SHP77 (cell line): ENCODE measurements around the gene PXDN.
"Not testable (repeated sequence)": the region's sequence is repeated elsewhere in the genome, so short reads cannot be mapped to it uniquely, and the experiment has no call there.

Experiments used
- DNase-seq, 2 experiments: peaks; one replicate each; lab custom pipeline; 2025; lab: John Stamatoyannopoulos, UW

Gene PXDN, protein sequence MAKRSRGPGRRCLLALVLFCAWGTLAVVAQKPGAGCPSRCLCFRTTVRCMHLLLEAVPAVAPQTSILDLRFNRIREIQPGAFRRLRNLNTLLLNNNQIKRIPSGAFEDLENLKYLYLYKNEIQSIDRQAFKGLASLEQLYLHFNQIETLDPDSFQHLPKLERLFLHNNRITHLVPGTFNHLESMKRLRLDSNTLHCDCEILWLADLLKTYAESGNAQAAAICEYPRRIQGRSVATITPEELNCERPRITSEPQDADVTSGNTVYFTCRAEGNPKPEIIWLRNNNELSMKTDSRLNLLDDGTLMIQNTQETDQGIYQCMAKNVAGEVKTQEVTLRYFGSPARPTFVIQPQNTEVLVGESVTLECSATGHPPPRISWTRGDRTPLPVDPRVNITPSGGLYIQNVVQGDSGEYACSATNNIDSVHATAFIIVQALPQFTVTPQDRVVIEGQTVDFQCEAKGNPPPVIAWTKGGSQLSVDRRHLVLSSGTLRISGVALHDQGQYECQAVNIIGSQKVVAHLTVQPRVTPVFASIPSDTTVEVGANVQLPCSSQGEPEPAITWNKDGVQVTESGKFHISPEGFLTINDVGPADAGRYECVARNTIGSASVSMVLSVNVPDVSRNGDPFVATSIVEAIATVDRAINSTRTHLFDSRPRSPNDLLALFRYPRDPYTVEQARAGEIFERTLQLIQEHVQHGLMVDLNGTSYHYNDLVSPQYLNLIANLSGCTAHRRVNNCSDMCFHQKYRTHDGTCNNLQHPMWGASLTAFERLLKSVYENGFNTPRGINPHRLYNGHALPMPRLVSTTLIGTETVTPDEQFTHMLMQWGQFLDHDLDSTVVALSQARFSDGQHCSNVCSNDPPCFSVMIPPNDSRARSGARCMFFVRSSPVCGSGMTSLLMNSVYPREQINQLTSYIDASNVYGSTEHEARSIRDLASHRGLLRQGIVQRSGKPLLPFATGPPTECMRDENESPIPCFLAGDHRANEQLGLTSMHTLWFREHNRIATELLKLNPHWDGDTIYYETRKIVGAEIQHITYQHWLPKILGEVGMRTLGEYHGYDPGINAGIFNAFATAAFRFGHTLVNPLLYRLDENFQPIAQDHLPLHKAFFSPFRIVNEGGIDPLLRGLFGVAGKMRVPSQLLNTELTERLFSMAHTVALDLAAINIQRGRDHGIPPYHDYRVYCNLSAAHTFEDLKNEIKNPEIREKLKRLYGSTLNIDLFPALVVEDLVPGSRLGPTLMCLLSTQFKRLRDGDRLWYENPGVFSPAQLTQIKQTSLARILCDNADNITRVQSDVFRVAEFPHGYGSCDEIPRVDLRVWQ (N-terminal part only)

DNA sequence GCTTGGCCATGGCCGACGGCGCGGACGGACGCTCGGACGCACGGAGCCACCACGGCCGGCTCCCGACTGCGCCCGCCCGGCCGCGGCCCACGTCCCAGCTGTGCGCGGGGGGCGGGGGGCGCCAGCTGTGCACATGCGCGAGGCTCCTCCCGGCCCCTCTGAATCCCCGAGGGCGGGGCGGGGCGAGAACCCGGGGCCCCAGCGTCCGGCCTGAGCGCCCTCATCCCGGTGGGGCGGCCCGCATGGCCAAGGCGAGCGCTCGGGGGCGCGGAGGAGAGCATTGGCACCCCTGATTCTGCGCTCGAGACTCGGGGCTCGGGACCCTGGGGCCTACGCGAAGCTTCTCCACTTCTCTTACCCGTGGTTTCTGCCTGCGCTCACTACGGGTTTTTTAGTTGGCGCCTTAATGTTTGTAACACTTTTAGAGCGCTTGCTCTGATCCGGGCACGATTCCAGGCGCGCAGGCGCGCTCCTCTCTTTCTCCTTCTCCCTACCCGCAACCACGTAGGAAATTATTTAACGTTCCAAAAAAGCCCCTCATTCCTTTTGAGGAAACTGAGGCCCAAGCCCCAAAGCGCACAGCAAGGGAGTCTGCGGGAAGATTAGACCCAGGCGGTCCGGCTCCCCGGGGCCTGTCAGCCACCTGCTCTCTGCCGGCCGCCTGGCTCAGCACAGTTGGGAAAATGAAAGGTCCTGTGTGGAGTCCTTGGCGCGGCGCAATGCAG lies at the start of gene PXDN:
PXDN (minus strand) TSS at position 70 of the 725 bp plus-strand sequence; CDS start at position 10, 60 bp downstream.
- DNase-seq = peak in 1 of 2 experiments; percentile 12

DNA sequence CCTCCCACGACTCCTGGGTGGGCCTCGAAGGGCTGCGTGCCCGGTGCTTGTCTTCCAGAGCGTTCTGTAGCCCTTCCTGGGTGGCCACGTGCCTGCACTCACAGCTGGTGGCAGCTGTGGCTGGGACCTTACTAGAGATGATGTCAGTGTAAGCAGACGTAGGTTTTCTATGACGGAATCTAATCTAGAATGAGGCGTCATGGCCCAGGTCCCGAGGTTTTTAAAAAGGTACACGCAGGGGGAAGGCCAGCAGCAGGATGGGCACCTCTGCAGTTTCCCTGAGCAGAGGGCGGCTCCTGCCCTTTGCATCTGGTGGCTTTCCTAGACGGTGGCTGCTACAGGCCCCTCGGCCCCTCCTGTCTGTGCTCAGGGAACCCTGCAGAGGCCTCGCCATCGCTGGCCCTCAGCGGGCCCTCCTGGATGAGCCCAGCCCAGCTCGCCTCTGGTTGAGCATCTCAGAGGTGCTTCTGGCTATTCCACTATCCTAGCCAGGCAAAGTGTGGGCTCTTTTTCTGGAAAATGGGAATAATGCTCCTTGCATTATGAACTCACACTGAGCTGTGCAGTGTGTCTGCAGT lies 49.6 kb upstream of the PXDN start:
- no peak for DNase-seq

DNA sequence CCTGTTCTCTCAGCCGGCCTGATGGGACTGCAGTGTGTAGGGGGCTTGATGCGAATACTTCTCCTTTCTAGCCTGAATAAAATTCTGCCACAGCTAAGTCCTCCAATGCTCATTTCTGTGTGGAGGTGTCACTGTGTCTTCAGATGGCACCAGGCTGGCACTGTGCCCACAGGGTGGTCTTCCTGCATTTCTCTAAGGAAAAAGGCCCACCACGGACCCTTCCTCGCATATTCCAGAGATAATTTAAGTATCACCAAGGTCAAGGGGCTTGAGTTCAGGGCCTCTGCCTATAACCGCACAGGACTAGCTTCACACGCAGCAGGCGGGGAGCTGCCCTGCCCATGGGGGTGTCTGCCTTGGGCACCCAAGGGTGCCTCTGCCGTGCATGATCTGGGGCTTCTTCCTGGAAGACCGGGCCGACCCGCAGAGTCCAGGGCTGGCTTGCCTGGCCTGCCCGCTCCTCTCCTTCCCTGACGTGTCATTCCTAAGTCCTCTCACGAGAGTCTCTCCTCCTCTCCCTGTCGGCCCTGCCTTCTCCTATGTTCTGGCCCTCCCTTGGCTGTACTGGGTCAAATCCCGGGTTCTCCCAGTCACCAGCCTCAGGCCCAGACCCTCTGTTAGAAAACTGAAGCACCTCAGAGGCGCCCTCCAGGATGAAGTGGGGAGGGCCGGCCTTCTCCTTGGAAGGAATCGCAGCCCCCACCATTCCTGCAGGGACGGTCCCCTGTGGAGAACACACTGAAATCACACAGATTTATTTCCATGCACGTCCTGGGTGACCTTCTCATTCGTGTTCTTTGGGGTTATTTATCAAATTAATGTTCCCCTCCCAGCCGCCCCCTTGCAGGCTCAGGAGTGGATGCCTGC lies 48.9 kb upstream of the PXDN start:
- no peak for DNase-seq

DNA sequence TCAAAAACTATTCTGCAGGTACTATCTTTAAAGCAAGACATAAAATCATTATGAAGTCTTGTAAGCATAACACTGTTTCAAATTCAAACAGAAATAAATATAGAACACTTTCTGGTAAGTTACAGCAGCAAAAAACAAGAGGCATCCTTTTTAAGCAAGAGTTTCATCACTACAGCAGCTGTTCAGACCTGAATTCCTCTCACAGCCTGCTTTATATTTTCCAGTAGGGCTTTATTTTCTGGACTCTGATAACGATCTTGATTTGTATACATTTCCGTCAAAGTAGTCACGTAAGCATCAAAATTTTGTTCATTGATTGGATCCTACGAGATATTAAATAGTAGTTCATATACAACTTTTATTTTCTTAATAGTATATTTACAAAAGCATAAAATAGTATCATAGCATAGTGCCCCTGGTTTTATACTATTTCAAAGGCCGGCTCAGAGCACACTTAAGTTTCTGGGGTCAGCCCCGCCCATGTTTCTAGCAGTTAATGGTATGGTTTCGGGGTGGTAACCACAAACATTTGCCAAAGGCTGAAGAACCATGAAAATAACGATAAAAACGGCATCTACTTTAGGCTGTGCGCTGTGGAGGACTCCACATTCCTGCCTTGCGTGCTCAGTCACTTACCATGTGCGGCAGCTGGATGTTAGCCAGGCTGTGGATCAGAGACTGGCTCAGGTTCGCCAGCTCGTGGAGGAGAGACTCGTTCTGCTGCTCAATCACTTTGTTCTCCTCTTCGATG lies 47.5 kb upstream of the PXDN start:
- DNase-seq = no peak

DNA sequence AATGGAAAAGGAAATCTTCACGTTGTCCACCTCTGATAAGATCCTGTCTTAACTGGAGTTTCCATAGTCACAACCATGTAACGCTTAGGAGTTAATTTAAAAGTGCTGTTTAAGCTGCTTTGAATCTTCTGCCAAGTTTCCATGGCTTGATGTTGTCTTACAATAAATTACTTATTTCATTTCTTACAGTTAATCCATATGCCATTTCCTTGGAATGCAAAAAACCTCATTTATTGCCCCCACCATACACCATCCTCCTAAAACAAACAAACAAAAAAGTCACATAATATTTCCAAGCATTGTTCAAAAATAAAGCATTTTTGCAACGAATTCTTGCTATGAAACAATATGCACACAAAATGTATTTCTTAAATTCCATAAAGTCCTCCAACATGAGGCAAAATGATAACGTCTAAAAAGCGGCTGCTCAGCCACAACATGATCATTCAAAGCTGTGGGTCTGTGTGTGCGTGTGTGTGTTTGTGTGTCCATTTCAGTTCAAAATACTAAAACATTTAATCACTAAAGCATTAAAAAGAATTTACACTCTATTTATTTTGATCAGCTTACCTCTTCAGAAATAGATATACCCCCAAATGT lies 46.8 kb upstream of the PXDN start:
- DNase-seq = no peak

DNA sequence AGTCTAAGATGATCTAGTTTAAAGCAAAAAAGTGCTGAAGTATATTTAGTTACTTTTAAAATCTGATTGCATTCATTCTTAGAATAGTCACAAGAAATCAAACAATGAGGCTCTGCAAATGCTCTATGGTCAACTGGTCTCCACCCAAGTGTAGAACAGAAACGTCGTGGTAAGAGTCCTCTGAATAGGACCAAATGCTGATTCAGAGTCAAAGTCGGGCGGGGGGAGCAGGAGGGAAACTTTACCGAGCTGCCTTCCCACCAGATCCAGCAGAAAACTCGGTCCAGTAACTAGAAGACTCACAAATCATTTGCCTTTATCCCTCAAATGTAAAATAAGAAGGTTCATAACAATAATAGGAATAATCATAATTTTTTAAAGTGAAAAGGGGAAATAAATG lies 46.2 kb upstream of the PXDN start:
- no peak for DNase-seq

DNA sequence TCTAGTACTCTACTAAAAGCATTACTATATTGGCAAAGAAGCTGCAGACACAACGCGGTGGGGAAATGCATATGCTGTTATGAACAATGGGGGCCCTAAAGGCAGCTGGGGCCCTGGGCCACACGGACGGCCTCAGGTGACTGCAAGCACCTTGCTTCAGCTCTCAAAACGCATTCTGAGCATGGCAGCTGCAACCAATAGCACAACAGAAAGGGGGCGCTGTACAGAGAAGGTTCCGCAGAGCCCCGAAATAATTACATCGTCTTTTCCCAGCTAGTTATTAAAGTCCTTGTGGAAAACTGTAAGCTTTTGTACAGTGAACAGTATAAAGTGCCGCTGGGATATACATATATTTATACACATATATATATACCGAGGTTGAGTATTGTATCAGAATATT lies 45.3 kb upstream of the PXDN start:
- DNase-seq = no peak

DNA sequence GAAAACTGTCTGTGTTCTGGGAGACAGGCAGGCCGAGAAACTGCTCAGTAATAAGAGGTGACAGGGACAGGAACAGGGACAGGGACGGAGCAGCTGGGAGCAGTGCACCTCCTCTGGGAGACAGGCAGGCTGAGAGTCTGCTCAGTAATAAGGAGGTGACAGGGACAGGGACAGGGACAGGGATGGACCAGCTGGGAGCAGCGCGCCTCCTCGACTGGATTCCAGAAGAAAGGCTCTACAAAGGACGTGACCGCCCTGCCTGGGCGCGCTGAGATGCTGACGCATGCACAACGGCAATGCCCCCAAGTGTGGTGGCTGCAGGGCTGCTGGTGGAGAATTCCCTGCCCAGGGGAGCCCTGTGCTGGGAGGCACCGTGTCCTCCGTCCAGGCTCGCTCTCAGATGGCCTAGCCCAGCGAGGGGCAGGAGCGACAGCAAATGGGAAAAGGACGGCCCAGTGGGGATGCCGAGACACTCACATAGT lies 44.2 kb upstream of the PXDN start:
- no peak for DNase-seq

DNA sequence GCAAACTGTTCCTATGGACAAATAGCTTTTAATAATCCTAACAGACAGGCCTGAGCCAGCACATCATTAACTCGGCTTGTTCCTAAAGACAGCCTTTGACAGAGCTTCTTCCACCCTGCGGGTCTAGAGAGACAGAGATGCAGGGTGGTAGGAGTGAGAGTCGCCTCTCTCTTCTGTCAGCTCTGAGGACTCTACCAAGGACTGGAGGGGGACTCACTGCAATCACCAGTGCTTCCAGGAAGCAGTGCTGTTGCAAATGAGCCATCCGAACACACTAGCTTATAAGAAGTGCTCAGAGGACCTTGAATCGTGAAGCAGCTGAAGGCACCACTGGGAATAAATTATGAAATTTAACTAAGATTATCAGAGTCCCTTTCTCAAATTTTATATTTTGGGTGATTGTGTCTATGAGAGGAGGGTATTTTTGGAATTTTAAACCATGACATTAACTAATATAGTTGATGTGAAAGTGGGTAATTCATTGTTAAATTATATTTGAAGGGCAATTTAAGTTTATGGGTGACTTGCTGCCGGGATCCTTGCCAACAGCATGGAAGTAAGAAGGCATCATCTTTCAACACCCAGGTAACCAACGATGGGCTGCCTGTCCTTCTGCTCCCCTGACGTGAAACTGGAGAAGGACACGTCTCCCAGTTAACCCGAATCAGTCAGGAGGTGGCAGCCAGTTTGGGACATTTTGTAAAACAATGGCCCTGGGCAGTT lies 43.6 kb upstream of the PXDN start:
- DNase-seq = no peak

DNA sequence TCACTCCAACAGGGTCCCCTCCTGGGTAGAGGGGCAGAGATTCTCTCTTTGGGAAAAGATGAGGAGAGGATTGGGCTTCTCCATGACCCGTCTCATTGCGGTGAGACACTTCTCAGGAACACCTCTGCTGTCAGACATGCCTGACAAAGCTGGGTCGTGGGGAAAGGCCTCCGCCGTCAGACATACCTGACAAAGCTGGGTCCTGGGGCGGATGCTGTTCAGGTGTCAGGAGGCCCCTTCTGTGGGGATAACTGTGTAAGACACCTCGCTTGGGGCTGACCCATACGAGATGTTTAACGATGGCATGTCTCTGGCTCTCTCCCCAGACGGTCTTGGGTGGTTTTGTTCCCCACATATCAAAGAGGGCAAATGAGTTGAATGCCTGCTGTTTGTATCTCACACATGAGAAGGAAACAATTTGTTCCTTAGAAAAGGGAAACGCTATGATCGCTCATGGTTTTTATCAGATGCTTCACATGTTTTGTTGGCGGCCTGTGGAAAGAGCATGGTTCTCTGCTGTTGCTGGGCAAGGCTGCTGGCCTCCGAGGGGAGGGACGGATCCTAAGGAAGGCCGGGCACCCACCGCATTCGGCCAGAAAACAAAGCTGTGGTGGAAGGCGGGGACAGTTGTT lies 40.8 kb upstream of the PXDN start:
- DNase-seq = no peak

DNA sequence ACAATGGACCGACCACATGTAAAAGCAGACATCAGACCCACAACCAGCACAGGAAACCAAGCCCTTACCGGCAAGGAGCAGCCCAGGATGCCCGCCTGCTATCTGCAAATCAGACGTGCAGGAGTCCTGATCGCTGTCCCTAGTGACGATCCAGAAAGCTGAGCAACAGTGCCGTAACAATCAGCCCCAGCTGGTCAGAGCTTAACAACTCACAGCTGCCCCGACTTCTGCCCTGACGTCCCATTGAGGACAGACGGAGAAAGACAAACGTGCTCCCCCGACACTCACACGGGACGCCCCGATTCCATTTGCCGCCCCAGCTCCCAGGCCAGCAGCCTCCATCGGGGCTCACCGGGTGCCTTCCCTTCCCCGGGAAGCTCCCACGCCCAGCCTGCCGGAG lies 39.8 kb upstream of the PXDN start:
- DNase-seq = no peak

DNA sequence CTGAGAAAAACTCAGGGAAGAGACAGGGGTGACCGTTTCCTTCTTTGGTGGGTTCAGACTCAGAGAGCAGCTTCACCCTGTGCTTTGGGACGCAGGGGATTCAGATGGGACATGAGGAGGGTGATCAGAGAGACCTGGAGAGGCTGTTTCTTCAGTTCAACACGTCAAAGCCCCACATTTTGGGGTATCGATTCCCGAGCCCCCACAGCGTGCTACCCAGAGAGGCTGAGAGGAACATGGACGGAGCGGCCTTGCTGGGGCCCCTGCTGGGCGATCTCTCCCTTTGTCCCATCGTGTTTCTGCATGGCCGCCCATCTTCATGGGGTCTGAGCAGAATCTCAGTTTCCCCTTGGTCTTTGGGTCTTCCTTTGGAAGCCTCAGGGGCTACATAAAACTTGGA lies 38.2 kb upstream of the PXDN start:
- DNase-seq = no peak

DNA sequence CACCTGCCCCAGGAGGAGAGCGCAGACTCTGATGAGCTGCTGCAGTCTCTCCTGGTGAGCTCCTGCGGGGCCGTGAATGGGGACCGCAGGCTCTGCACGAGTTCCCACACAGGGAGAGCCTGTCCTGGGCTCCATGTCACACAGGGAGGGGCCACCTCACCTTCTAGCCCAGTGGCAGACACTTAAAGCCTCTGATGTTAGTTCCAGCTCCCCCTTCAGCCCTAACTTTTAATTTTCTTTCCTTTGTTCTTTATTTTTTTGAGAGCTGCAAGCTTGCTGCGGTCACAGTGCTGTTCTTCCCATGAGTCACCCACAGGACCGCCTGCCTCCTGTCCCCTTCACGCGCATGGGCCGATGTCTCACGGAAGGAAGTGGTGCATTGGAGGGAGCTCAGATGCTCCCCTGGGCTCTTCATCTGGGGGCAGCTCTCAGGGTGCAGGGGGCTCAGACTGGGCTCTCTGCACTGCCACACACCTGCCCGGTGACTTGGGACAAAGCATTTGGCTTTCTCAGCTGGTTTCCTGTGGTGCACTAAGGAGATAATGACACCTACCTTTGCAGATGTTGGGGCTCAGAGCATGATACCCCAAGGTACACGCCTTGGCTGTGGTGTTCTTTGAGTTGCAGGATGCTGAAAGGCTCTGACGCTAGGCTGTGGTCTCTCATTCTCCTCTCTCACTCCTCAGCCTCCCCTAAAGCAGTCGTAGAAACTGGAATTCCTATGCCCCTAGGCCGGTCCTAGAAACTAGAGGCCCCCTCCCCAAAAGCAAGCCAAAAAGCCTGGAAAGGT lies 37.2 kb upstream of the PXDN start:
- DNase-seq = no peak

DNA sequence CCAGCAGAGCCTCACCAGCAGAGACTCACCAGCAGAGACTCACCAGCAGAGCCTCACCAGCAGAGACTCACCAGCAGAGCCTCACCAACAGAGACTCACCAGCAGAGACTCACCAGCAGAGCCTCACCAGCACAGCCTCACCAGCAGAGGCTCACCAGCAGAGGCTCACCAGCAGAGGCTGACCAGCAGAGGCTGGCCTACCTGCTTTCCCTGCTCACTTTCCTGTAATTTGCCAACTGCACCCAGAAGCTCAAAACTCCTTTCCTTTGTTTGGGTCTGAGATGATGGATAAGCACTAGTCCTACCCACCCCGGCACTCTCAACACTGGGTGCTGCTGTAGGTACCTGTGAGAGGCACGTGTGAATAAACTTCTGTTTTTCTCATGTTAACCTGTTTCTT lies 36.4 kb upstream of the PXDN start:
- DNase-seq = no peak

DNA sequence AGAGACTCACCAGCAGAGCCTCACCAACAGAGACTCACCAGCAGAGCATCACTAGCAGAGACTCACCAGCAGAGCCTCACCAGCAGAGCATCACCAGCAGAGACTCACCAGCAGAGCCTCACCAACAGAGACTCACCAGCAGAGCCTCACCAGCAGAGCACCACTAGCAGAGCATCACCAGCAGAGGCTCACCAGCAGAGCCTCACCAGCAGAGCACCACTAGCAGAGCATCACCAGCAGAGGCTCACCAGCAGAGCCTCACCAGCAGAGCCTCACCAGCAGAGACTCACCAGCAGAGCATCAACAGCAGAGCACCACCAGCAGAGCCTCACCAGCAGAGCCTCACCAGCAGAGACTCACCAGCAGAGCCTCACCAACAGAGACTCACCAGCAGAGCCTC lies 35.7 kb upstream of the PXDN start:
- not testable (repeated sequence) for DNase-seq

DNA sequence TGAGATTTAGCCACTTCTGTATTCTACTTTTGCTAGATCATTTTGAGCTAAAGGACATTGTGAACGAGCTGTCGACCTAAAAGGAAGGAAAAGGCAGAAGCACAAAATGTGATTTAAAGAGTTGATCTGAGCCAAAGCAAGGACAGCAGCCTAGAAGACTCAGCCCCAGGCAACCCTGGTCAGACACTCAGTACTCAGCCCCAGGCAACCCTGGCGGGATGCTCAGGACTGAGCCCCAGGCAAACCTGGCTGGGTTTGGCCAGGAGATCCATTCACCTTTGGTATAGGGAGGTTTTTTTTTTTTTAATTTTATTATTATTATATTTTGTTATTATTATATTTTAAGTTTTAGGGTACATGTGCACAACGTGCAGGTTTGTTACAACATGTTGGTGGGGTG lies 34.3 kb upstream of the PXDN start:
- DNase-seq = no peak

DNA sequence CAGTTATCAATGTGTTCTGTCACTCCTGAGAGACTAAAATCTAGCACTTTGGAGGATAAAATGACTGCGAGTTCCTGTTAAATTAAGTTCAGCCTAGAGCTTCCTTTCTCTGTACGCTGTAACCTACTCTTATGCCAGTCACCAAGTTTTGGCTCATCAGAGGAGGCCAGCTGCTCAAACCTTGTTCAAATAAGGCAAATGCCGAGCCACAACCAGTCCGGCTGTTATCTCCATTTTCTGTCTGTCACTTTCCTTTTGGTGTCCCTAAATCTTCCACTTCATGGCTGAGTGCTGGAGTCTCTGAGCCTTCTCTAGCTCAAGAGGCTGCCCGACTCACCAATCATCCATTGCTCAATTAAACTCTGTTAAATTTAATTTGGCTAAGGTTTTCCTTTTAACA lies 33.5 kb upstream of the PXDN start:
- DNase-seq = peak in 1 of 2 experiments; percentile 39
